H1 (cell line): Measurements from ENCODE around the gene PTPRR. TPM values are rescaled to one million over a fixed set of nuclear protein-coding genes. Genes with fewer than 3 reads are reported as not detected.

Experiments used
- BACH1 ChIP-seq: IDR thresholded peaks from 2 replicates; pipeline ENCODE4 v1.6.1; 2012; ENCODE audit warnings: low read length, improper control_type of control experiment
- BRCA1 ChIP-seq: IDR thresholded peaks from 2 replicates; pipeline ENCODE4 v1.6.1; 2012; ENCODE audit warnings: low read depth, low read length, improper control_type of control experiment
- CHD7 ChIP-seq: fragments of 300-600 bp; sonication (generic); IDR thresholded peaks from 2 replicates; pipeline ENCODE4 v1.7.1; 2012; ENCODE audit warnings: low read length, moderate library complexity, mild to moderate bottlenecking, inconsistent platforms; ENCODE audit not compliant: insufficient replicate concordance
- EZH2 ChIP-seq: fragments of 200-600 bp; sonication (generic); IDR thresholded peaks from 2 replicates; pipeline ENCODE4 v1.7.1; 2012; ENCODE audit warnings: low read depth, mild to moderate bottlenecking, moderate library complexity, low read length, inconsistent platforms; ENCODE audit not compliant: severe bottlenecking
- NANOG ChIP-seq: IDR thresholded peaks from 2 replicates; pipeline ENCODE4 v1.6.1; 2011; ENCODE audit warnings: low read length, low read depth, mild to moderate bottlenecking, inconsistent platforms; ENCODE audit not compliant: insufficient read depth, poor library complexity, severe bottlenecking
- POLR2A ChIP-seq, 2 experiments: IDR thresholded peaks; 1 replicate in 1 of 2; 2 replicates in 1 of 2; pipeline ENCODE4 v1.6.1; 2011; ENCODE audit warnings: low read depth in 2 of 2, low read length in 2 of 2, mild to moderate bottlenecking in 2 of 2; ENCODE audit errors: control extremely low read depth in 1 of 2
- RBBP5 ChIP-seq: IDR thresholded peaks from 2 replicates; pipeline ENCODE4 v1.7.1; 2012; ENCODE audit warnings: low read depth, mild to moderate bottlenecking, inconsistent platforms, low read length, moderate library complexity, borderline replicate concordance
- SP2 ChIP-seq: IDR thresholded peaks from 2 replicates; pipeline ENCODE4 v1.6.1; 2012; ENCODE audit warnings: mild to moderate bottlenecking, low read length, inconsistent platforms
- TEAD4 ChIP-seq: IDR thresholded peaks from 2 replicates; pipeline ENCODE4 v1.6.1; 2012; ENCODE audit warnings: low read depth, low read length, inconsistent platforms, mixed read lengths
- USF2 ChIP-seq: IDR thresholded peaks from 2 replicates; pipeline ENCODE4 v1.6.1; 2011; ENCODE audit warnings: low read length, improper control_type of control experiment
- ZNF274 ChIP-seq: IDR thresholded peaks from 2 replicates; pipeline ENCODE4 v1.7.0; 2012; ENCODE audit warnings: low read length, borderline replicate concordance; ENCODE audit errors: extremely low read depth
- polyA plus RNA-seq, 7 experiments: library from polyadenylated mRNA; depleted of rRNA in 3 of 7; stranded (reverse) in 5 of 7; unstranded in 2 of 7; fragments of >200 nt in 5 of 7; fragments of 200-250 nt in 2 of 7; gene quantifications; 1 replicate in 5 of 7; 2 replicates in 1 of 7; 4 replicates in 1 of 7; pipeline versions ENCODE4 v1.2.1 to v1.2.3, GENCODE V29; 2011 to 2013; ENCODE audit warnings: missing spikeins in 2 of 7, mixed read lengths in 2 of 7
- total RNA-seq: library from RNA; stranded (reverse); fragmentation: NEBNext Ultra II Directional; extraction: Animal tissue kit (Norgen Biotek cat#: 25700); gene quantifications from 2 replicates; pipeline ENCODE4 v1.2.1, GENCODE V29; 2021

The PTPRR gene
- total and polyA plus RNA-seq, 2 of the 8 experiments (the other 6 are each of a cell fraction or from before 2014, with no cell fraction given): 0.07 to 0.35 TPM

GRCh38 chr12:70604662-70605061, 315.9 kb downstream of the PTPRR start (continued):
- TF ChIP-seq CHD7: no peak
- TF ChIP-seq USF2: no peak
- no peak for TF ChIP-seq RBBP5
- no peak for TF ChIP-seq TEAD4
- TF ChIP-seq ZNF274: no peak
- no peak for TF ChIP-seq BACH1
- TF ChIP-seq SP2: no peak
- no peak for TF ChIP-seq POLR2A (IDR thresholded peaks at IDR 0.05; ENCODE audit: control extremely low read depth in 1 of 2, low read depth in 2 of 2, low read length in 2 of 2)
- no peak for TF ChIP-seq EZH2
- no peak for TF ChIP-seq BRCA1
- no peak for TF ChIP-seq NANOG
